Loucy (cell line): ENCODE measurements around the gene CACNA2D3.

Source experiments
- H2AFZ ChIP-seq: fragments of 200-600 bp; sonication (generic); 2 replicates; pipeline ENCODE4 v1.6.0; 2016; ENCODE audit warnings: antibody characterized with exemption, mild to moderate bottlenecking, low read length, moderate library complexity
- H3F3A ChIP-seq: fragments of 200-600 bp; 2 replicates; pipeline ENCODE4 v1.6.0; 2016; ENCODE audit warnings: antibody characterized with exemption, low read depth, mild to moderate bottlenecking
- H3K27me3 ChIP-seq: fragments of 200-600 bp; sonication (generic); 2 replicates; pipeline ENCODE4 v1.6.1; 2014; ENCODE audit warnings: low read length, mild to moderate bottlenecking; ENCODE audit not compliant: insufficient read depth, poor library complexity, severe bottlenecking
- H3K36me3 ChIP-seq: fragments of 200-600 bp; sonication (generic); 2 replicates; pipeline ENCODE4 v1.6.1; 2016; ENCODE audit warnings: low read length; ENCODE audit not compliant: insufficient read depth
- H3K4me1 ChIP-seq: fragments of 200-600 bp; sonication (generic); 2 replicates; pipeline ENCODE4 v1.5.1; 2014; ENCODE audit warnings: low read length, mild to moderate bottlenecking; ENCODE audit not compliant: insufficient read depth, poor library complexity, severe bottlenecking
- H3K4me2 ChIP-seq: fragments of 200-600 bp; sonication (generic); 2 replicates; pipeline ENCODE4 v1.6.0; 2014; ENCODE audit warnings: antibody characterized with exemption, low read length, low read depth, mild to moderate bottlenecking; ENCODE audit not compliant: poor library complexity, severe bottlenecking
- H3K4me3 ChIP-seq: fragments of 200-600 bp; sonication (generic); 2 replicates; pipeline ENCODE4 v1.5.1; 2014; ENCODE audit warnings: low read length, mild to moderate bottlenecking, mixed read lengths; ENCODE audit not compliant: poor library complexity, severe bottlenecking
- H3K79me2 ChIP-seq: fragments of 200-600 bp; sonication (generic); 2 replicates; pipeline ENCODE4 v1.6.1; 2014; ENCODE audit warnings: low read length; ENCODE audit not compliant: insufficient read depth
- H3K9ac ChIP-seq: fragments of 200-600 bp; sonication (generic); 2 replicates; pipeline ENCODE4 v1.6.0; 2014; ENCODE audit warnings: mild to moderate bottlenecking, low read depth, low read length, moderate library complexity; ENCODE audit not compliant: poor library complexity, severe bottlenecking
- H3K9me2 ChIP-seq: fragments of 200-600 bp; sonication (generic); replicated peaks from 2 replicates; pipeline ENCODE4 v1.6.1; 2016; ENCODE audit warnings: low read depth, low read length, mixed read lengths
- H3K9me3 ChIP-seq: fragments of 200-600 bp; sonication (generic); 2 replicates; pipeline ENCODE4 v1.6.1; 2014; ENCODE audit warnings: mild to moderate bottlenecking, antibody characterized with exemption, low read length, low read depth; ENCODE audit not compliant: insufficient read depth
- H4K20me1 ChIP-seq: fragments of 200-600 bp; sonication (generic); 2 replicates; pipeline ENCODE4 v1.6.0; 2014; ENCODE audit warnings: antibody characterized with exemption, low read length, mild to moderate bottlenecking; ENCODE audit not compliant: insufficient read depth, poor library complexity, severe bottlenecking
- CTCF ChIP-seq: fragments of 200-600 bp; sonication (generic); conservative IDR thresholded peaks from 2 replicates; pipeline ENCODE4 v1.5.1; 2014; ENCODE audit warnings: mild to moderate bottlenecking, antibody characterized with exemption, low read length
- EZH2phosphoT487 ChIP-seq: fragments of 200-600 bp; IDR thresholded peaks from 2 replicates; pipeline ENCODE4 v1.6.1; 2018; ENCODE audit warnings: antibody characterized with exemption, mild to moderate bottlenecking, moderate library complexity, borderline replicate concordance

Gene CACNA2D3

DNA sequence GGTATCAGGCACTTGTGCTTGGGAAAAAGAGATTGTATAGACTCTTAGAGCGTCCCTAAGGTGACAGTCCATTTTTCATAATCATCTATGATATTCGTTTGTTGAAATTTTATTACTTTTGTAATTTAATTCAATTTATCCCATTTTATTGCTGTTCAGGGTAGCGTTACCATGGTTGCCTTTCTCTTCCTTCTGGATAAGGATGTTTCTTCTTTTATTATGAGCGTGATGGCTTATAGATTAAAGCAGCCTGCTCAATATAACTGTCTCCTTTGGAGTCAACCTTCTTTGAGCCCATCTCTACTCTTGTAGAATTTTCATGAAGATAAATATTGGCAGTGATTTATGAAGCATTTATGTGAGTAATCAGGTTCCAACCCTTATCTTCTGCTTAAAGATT lies 623.5 kb downstream of the CACNA2D3 start:
- no peak overlapping the region for H3K9ac ChIP-seq
- no peak overlapping the region for H3K4me2 ChIP-seq
- H3K9me2 ChIP-seq, result no peaks in the 10 kb centered on the region
- no peak overlapping the region for H2AFZ ChIP-seq
- no peaks in the 10 kb centered on the region for H3K4me1 ChIP-seq
- no peak for TF ChIP-seq EZH2phosphoT487
- H4K20me1 ChIP-seq, result no peaks in the 10 kb centered on the region
- no peak overlapping the region for H3K4me3 ChIP-seq
- H3K79me2 ChIP-seq, result no peaks in the 10 kb centered on the region
- no peaks in the 10 kb centered on the region for H3K27me3 ChIP-seq
- no peaks in the 10 kb centered on the region for H3F3A ChIP-seq
- H3K9me3 ChIP-seq, result no peaks in the 10 kb centered on the region; the same call in 1 of the 2 replicates
- H3K36me3 ChIP-seq, result no peaks in the 10 kb centered on the region

- Histone ChIP-seq H3K9ac (no peak overlapping the region), H3K9me3 (no peaks in the 10 kb centered on the region; the same call in 1 of the 2 replicates), H4K20me1 (no peaks in the 10 kb centered on the region), H3K4me3 (no peak overlapping the region), H3F3A (no peaks in the 10 kb centered on the region), H3K27me3 (no peaks in the 10 kb centered on the region), H3K36me3 (no peaks in the 10 kb centered on the region), H3K4me1 (no peaks in the 10 kb centered on the region), H3K79me2 (no peaks in the 10 kb centered on the region), H3K9me2 (no peaks in the 10 kb centered on the region), H2AFZ (no peak overlapping the region), H3K4me2 (no peak overlapping the region)
- TF ChIP-seq EZH2phosphoT487 (no peak), CTCF (no peak)
Observed at GRCh38 chr3:54746722-54747121, 624.4 kb downstream of the CACNA2D3 start.

DNA sequence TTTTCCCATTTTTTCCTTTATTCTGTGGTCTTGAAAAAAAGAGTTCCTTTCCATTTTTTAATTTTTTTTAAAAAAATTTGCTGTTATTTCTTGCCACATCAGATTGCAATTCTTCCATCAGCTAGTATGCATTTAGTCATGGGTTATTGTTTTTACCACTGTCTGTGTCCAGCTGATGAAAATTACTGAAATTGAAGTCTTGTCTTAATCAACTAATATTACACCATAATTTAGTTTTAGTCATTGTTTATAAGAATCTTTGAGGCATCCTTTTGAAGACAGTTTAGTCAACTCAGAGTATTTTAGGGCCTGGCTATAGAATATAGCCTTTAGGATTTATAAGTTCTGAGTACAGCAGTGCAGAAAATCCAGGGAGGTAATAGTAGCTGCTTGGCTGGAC lies 633.4 kb downstream of the CACNA2D3 start:
- no peaks in the 10 kb centered on the region for H4K20me1 ChIP-seq
- H3K27me3 ChIP-seq, result no peaks in the 10 kb centered on the region
- H2AFZ ChIP-seq, result no peak overlapping the region
- H3K4me2 ChIP-seq, result no peak overlapping the region
- H3K9ac ChIP-seq, result no peak overlapping the region
- no peaks in the 10 kb centered on the region for H3K79me2 ChIP-seq
- H3K4me1 ChIP-seq, result no peaks in the 10 kb centered on the region
- H3K36me3 ChIP-seq, result no peaks in the 10 kb centered on the region
- H3K9me2 ChIP-seq, result no peaks in the 10 kb centered on the region
- no peak overlapping the region for H3K4me3 ChIP-seq
- no peaks in the 10 kb centered on the region; the same call in 1 of the 2 replicates for H3K9me3 ChIP-seq
- TF ChIP-seq CTCF (no peak), EZH2phosphoT487 (no peak)
- H3F3A ChIP-seq, result no peaks in the 10 kb centered on the region

GRCh38 chr3:54756330-54756731 lies 634.0 kb downstream of the CACNA2D3 start:
- Histone ChIP-seq H3K9me3 (no peaks in the 10 kb centered on the region; the same call in 1 of the 2 replicates), H3K27me3 (no peaks in the 10 kb centered on the region), H3K9me2 (no peaks in the 10 kb centered on the region), H3K79me2 (no peaks in the 10 kb centered on the region), H3K36me3 (no peaks in the 10 kb centered on the region), H3K9ac (no peak overlapping the region), H3K4me2 (no peak overlapping the region), H3K4me3 (no peak overlapping the region), H2AFZ (no peak overlapping the region), H3K4me1 (no peaks in the 10 kb centered on the region), H3F3A (no peaks in the 10 kb centered on the region), H4K20me1 (no peaks in the 10 kb centered on the region)
- TF ChIP-seq EZH2phosphoT487 (no peak), CTCF (no peak)
